HG02973 (cell line): Measurements from ENCODE around the gene GPR31.

ENCODE experiments used
- ATAC-seq: cut with Tn5 transposase; IDR thresholded peaks from one replicate; pipeline ENCODE4 v1.9.1; 2021; ENCODE audit warnings: moderate library complexity; ENCODE audit not compliant: unreplicated experiment

The GPR31 gene

DNA sequence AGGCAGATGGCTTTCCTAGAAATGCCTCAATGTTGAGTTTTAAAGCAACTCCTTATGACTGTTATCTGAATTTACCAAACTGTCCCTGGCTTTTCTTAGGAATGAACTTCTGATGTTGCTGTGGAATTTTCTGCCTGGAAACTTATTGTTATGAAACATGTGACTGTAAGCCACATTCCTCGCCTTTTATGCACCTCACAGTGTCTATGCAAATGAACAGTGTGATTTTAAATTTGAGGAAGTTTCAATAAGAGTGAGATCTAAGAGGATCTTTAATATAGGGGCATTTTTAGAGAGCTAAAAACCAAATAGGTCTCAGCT, 37.2 kb downstream of the GPR31 start:
- no peak for ATAC-seq

DNA sequence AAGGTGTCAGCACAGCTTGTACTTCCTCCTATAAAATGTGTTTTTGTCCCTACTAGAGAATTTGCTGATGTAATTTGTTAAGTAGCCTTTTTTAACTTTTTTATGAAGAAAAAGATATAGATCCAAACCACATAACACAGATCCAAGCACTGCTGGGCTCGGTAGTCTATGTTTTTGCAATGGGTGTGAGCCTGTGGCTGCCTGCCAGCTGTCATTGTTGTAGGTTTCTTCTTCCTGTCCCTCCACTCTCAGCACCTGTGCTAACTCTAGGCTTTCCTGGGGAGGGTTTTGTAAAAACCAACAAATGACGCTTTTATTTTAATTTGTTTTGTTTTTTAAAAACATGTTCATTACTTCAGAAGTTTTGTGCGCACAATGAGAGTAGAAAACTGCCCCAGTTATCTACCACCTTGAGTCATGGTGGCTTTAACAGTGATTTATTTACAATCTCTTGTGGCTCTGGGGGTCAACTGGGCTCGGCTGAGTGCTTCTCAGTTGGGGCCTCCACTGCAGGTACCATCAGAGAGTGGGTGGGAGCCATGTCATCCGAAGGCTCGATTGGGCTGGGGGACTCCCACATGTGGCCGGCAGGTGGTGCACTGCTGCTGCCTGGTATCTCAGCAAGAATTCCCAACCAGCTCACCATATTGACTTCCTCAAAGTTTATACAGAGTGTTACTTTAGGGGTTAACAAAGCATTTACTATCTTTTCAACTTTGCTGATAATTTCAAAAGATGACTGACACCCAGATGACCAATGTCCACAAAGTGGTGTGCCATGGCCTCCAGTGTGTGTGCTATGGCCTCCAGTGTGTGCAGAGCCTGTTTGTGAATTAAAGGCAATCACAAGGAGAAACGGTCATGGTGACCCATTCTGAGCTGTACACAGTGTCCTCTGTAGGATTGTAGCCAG, 37.9 kb downstream of the GPR31 start:
- ATAC-seq: no peak

DNA sequence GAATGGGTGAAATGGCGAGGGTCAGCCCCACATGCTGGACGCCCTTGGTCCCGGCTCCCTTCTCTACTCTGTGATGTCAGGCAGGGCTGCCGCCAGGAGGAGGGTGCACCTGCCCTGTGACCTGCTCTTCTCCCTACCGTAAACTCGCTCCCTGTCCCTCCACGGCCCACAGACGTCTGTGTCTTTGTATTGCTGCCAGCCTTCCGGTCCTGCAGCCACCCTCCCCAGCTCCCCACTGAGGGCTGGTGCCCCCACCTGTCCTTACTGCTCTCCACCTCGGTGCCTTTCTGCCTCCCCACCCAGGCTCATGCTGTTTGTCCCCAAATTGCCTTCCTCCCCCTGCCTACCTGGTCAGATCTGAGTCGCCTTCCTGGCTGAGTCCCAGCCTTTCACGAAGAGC, 38.9 kb downstream of the GPR31 start:
- no peak for ATAC-seq

DNA sequence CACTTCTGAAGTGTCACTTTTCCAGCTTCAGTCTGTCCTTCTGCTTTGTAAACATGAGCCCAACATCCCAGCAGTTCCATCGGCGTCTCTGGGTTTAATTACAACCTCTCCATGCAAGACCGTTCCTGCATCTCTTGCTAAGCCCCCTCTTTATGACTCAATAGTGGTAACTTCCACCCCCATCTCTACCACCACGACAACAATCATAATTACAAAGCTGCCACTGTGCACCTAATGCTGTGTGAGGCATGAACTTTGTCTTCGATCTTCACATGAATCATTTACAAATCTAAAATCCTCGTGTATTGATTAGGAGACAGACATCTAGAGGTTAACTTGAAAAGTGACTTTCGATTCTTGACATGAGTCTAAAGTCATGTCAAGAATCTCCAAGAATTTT, 39.8 kb downstream of the GPR31 start:
- no peak for ATAC-seq

DNA sequence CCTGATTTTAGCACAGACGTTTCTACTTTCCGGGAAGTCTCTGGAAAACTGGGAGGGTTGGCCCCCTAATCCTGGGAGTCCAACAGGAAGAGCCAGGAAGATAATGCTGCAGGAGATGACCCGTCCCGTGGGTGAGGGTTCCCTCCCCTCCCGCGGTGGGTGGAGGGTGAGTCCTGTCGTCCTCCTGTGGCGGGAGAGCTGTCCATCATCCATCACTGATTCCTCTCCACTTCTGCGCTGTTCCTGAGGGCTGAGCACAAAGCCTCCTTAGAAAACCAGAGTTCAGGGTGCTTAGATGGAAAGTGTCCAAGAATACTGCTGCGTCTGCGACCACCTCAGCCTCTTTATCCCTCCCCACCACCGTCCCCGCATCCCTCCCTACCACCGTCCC, 40.9 kb downstream of the GPR31 start:
- ATAC-seq: no peak

DNA sequence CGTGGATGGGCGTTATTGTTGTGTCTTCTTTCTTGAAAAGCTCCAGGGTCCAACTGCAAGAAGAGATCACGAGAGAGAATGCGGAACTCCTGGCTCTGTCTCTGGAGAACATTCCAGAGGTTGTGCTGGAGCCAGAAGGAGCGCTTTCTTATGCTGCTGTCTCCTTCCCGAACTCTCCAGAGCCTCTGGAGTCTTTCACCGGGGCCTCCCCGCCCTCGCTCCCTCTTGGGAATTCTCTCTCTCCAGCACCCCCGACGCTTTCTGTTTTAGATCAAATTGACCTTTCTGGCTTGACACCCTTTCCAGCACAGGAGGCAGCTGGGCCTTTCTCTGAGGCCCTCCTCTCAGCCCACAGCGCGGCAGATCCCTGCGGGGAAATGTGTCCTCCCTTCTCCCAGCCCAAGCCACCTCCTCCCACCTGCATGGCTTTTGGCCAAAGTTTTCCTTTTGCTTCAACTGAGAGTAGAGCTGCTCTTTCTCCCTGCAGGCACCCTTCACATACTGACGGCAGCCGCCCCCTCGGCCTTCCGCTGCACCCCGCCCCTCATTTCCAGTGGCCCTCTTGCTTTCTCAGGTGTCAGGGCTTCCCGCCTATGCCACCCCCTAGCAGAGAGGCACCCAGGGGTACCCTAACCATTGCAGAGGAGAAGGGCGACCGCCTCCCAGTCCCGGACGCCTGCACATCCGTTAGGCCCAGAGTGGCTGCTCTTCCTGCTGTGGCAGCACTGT, 41.5 kb downstream of the GPR31 start:
- no peak for ATAC-seq

DNA sequence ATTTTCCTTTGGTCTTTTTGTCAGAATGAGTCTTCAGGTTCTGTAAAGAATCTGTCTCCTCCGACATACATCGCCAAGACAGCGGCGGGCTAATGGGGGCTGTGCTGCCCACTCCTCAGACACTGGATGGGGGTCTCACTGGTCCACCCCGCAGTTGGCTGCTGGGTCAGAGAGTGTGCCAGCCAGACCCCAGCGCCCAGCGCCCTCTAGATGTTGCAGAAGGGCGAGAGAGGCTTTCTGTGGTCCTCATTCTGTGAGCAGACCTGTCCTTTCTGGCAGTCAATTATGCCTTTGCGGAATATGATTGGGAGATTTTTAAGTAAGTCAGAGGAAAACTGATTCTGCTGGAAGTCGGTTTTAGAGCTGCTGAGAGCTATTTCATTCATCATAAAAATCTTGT, 42.7 kb downstream of the GPR31 start:
- ATAC-seq: no peak

DNA sequence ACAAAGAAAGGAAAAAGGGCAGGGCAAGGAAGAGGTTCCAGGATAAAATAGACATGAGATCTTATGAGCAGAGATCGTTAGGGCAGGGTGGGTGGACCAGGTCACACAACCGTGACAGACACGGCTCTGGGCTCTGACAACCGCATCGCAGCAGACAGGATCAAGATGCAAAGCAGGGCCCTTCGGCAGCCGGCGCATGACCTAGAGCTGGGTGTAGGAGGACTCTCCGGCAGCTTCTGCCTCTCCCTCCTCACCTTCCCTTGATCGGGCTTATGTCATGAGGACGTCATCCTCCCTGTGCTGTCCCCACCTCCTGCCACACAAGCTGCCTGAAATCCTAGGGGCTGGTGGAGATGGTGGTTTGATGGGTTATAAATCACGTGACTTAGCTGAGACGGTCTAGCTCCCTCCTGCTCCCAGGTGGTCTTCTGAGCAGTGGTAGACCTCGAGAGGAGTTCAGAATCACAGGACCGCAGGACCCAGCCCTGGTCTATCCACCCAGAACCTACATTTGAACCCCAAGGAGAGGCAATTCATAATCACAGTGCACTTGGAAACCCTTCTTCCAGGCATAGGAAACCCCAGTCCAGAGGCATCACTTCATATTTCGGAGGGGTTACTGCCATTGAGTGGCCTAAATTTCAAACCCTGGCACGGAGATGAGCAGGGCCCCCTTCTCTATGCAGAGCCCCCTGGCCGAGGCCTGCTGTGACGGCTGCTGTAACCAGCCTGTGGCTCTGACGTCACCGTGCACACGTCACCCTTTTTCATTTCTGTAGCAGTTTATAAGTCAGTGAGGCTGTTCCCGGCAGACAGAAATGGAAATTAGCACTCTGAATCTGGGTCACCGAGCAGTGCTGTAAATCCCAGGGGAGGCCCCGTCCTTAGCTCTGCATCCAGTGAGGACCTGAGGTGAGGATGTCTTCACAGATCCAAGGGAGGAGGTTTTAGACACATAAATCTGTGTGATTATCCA, 43.6 kb downstream of the GPR31 start:
- peak; percentile 83 for ATAC-seq

DNA sequence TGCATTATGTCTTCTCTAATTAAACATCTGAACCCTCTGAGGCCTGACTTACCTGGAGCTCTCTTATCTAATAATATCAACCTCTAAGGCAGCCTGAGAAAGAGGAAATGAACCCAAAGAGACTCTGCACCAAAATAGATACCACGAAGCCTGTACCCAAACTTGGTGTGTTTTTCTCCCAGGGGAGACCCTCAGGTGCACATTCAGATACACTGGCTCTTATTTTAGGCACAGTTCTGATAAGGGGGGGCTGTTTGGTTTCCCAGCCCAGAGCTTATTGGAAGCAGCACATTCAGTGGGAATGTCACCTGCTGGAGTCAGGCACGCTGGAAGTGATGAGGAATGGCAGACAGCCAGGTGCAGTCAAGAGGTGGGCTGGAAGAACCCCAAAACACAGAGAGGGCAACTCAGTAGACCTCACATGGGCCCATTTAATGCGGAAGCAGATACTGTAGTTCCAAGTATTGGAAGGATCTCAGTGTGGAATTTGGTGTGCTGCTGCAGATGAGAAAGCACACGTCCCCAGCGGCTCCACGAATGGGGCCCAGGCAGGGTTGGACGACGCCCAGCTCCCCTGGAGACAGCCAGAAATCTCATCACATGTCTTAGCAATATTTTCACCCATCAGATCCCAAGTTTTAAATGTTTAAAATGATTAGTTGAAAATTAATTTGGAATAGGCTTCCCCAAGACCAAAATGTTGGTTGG, 44.6 kb downstream of the GPR31 start:
- peak; percentile 45 for ATAC-seq

DNA sequence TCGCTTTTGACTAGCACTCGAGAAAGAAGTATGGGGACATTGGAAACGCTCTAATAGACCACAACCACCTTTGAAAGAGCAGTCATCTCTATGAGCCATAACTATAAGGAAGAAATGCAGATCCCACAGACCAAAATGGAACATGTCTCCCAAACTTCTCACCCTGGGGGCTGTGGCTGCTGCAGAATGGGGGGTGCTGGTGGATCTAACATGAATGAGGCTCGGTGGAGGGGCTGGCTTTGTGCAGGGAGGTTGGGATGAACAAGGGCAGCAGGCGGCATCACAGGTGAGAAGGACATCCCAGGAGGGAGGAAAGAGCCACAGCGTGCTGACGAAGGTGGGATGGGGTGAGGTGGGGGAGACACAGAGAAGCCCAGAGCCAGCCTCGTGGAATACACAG, 45.4 kb downstream of the GPR31 start:
- no peak for ATAC-seq

DNA sequence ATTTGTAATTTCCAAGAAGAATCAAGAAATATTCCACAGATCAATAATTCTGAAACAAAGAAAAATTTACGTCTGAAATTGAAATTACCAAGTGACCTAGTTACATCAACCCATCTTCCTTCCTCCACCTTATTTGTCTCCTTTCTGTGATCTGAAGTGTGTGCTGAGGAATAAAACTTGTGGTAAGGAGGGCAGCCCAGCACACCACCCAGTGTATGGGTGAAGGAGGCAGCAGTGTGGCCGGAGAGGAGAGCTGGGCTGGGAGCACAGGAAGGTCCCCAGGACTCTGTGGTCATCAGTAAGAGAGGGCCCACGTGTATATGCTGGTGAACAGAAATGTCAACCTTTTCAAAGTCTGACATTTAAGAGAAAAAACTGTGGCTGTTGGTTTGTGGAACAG, 46.2 kb downstream of the GPR31 start:
- no peak for ATAC-seq

DNA sequence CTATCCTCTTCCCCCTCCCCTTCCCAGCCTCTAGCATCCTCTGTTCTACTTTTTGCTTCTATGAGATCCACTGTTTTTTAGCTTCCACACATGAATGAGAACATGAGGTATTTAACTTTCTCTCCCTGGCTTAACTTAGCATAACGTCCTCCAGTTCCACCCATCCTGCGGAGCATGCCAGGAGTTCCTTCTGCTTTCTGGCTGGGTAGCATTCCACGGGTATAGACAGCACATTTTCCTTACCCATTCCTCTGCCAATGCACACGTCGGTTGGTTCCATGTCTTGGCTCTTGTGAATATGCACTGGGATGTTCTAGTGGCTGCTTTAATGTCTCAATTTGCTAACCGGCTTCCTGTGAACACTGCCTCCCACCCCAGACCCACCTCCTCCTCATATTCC, 48.1 kb downstream of the GPR31 start:
- no peak for ATAC-seq

DNA sequence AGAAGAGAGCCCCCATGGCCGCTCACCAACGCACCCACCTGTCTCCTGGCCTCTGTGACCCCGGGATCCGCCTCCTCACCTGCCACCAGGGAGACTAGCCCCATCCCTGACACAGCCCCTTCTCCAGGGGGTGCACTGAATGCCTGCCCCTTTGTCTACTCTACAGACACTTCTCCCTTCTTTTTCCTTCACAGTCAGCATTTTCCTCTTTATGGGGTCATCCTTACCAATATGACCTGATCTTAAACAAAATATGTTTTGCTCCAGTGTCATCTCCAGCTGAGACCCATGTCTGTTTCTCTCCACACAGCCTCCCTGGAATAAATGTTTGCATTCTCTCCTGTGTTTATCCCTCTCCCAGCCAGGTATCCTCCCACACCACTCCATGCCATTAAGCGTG, 49.5 kb downstream of the GPR31 start:
- ATAC-seq: no peak

DNA sequence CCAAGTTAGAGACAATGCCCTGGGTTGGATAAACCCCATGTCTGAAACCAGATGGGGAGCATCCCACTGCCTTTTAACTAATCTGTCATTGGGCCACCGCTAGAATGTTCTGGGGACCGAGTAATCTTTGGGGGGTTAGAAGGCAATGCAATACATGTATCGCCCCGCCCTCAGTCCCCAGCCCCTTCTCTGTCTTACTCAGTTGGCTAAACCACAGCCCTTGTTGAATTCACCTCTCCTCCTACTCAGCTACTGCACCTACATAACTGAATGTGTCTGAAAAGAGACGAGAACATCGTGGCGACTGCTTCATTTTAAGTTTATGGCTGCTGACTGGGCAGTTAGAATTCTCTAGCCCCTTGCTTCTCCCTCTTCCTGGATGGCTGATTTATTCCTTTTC, 50.0 kb downstream of the GPR31 start:
- ATAC-seq: no peak

DNA sequence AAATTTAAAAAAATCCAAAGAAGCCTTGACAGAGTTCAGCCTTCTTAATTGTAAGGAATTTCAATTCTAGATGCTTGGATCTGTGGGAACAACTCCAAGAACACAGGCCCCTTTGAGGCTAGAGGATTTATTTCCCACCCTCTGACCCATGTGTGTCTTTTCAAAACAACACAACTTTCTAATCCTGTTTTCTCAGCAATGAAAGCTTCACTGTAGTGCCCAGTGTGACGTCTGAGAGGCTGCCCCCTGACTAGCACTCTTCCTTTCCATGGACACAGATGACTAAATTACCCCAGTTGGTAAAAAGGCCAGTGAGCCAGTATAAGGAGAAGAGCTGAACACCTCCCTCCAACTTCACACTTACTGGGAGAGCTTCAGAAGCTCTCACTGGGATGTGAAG, 51.4 kb downstream of the GPR31 start:
- ATAC-seq: no peak
